ENCODE data around the gene PPP2R1B.

PPP2R1B gene

GRCh38 chr11:111745719-111746504 lies 20.3 kb downstream of the PPP2R1B start:
- Histone ChIP-seq H2AFZ (ENCODE audit: low read depth, low read length, severe bottlenecking) (no peak overlapping the region), H3K79me2 (ENCODE audit: insufficient read depth, low read length) (no peaks in the 10 kb centered on the region), H3K27me3 (ENCODE audit: low read length) (no peaks in the 10 kb centered on the region), H3K9me2 (replicated peaks; ENCODE audit: insufficient read depth, low read length) (no peaks in the 10 kb centered on the region), H3K4me3 (ENCODE audit: insufficient read depth, low read length, poor library complexity, severe bottlenecking) (no peak overlapping the region), H3K36me3 (ENCODE audit: low read length) (peaks cover 38% of the 10 kb centered on the region), H3K9ac (ENCODE audit: low read length) (no peak overlapping the region), H3K27ac (ENCODE audit: low read depth, low read length) (no peak overlapping the region), H3K4me2 (ENCODE audit: low read depth, low read length, poor library complexity, severe bottlenecking) (no peak overlapping the region), H3K9me3 (ENCODE audit: insufficient read depth, low read length) (no peaks in the 10 kb centered on the region), H4K20me1 (ENCODE audit: low read depth, low read length) (no peaks in the 10 kb centered on the region), H3F3A (ENCODE audit: insufficient read depth) (no peaks in the 10 kb centered on the region)
- TF ChIP-seq EZH2phosphoT487 (conservative IDR thresholded peaks at IDR 0.05; ENCODE audit: low read length) (no peak), CTCF (IDR thresholded peaks at IDR 0.05; ENCODE audit: insufficient read depth, low read length, poor library complexity, severe bottlenecking) (no peak)

- H3K27ac ChIP-seq (ENCODE audit: low read depth, low read length) = no peak overlapping the region
- no peak for TF ChIP-seq CTCF (IDR thresholded peaks at IDR 0.05; ENCODE audit: insufficient read depth, low read length, poor library complexity, severe bottlenecking)
- no peak for TF ChIP-seq EZH2phosphoT487 (conservative IDR thresholded peaks at IDR 0.05; ENCODE audit: low read length)
- no peaks in the 10 kb centered on the region for H3F3A ChIP-seq (ENCODE audit: insufficient read depth)
- H3K36me3 ChIP-seq (ENCODE audit: low read length) = peaks cover 38% of the 10 kb centered on the region
- no peak overlapping the region for H3K4me3 ChIP-seq (ENCODE audit: insufficient read depth, low read length, poor library complexity, severe bottlenecking)
- no peaks in the 10 kb centered on the region for H4K20me1 ChIP-seq (ENCODE audit: low read depth, low read length)
- H3K9ac ChIP-seq (ENCODE audit: low read length) = no peak overlapping the region
- no peak overlapping the region for H2AFZ ChIP-seq (ENCODE audit: low read depth, low read length, severe bottlenecking)
- H3K9me3 ChIP-seq (ENCODE audit: insufficient read depth, low read length) = no peaks in the 10 kb centered on the region
- H3K9me2 ChIP-seq (replicated peaks; ENCODE audit: insufficient read depth, low read length) = no peaks in the 10 kb centered on the region
- H3K4me2 ChIP-seq (ENCODE audit: low read depth, low read length, poor library complexity, severe bottlenecking) = no peak overlapping the region
- H3K79me2 ChIP-seq (ENCODE audit: insufficient read depth, low read length) = no peaks in the 10 kb centered on the region
- no peaks in the 10 kb centered on the region for H3K27me3 ChIP-seq (ENCODE audit: low read length)
These were observed 22.5 kb downstream of the PPP2R1B start for GRCh38 chr11:111743700-111744099.

GRCh38 chr11:111741751-111742150 lies 24.4 kb downstream of the PPP2R1B start:
- Histone ChIP-seq H3K9ac (ENCODE audit: low read length) (no peak overlapping the region), H4K20me1 (ENCODE audit: low read depth, low read length) (no peaks in the 10 kb centered on the region), H3K9me3 (ENCODE audit: insufficient read depth, low read length) (no peaks in the 10 kb centered on the region), H3K36me3 (ENCODE audit: low read length) (peaks cover 25% of the 10 kb centered on the region), H2AFZ (ENCODE audit: low read depth, low read length, severe bottlenecking) (no peak overlapping the region), H3K9me2 (replicated peaks; ENCODE audit: insufficient read depth, low read length) (no peaks in the 10 kb centered on the region), H3K27me3 (ENCODE audit: low read length) (no peaks in the 10 kb centered on the region), H3F3A (ENCODE audit: insufficient read depth) (no peaks in the 10 kb centered on the region), H3K4me3 (ENCODE audit: insufficient read depth, low read length, poor library complexity, severe bottlenecking) (no peak overlapping the region), H3K27ac (ENCODE audit: low read depth, low read length) (no peak overlapping the region), H3K79me2 (ENCODE audit: insufficient read depth, low read length) (no peaks in the 10 kb centered on the region), H3K4me2 (ENCODE audit: low read depth, low read length, poor library complexity, severe bottlenecking) (no peak overlapping the region)
- TF ChIP-seq CTCF (IDR thresholded peaks at IDR 0.05; ENCODE audit: insufficient read depth, low read length, poor library complexity, severe bottlenecking) (no peak), EZH2phosphoT487 (conservative IDR thresholded peaks at IDR 0.05; ENCODE audit: low read length) (no peak)

Measured in SU-DHL-6 (cell line).